ENCODE data around the gene CALML3.

- no peak for TF ChIP-seq CTCF (conservative IDR thresholded peaks at IDR 0.05; ENCODE audit: low read depth, low read length)
- no peak for TF ChIP-seq EZH2 (IDR thresholded peaks at IDR 0.05; ENCODE audit: low read length, unreplicated experiment)
- no peak for TF ChIP-seq EZH2phosphoT487 (IDR thresholded peaks at IDR 0.05; ENCODE audit: borderline replicate concordance, low read length)
These were observed 12.4 kb upstream of the CALML3 start for GRCh38 chr10:5512331-5512730.

Data from PC-3 (cell line).